ENCODE data around the gene SGO1.

The SGO1 gene

DNA sequence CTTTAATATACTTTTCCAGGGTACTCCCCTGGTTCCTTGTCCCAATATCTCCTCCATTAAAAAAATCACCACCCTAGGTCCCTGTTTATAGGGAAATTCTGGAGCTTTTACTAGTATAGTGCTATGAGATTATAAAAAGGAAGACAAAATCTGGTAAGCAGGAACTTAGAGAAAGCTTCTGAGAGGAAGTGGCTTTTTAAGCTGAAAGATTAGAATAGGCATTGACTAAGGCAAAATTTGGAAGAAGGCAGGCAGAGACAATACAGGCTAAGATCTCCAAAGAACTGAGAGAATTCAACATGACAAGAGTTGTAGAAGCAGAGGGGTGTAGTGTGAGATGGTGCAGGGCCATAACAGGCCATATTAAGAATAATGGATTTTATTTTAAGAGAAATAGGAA is 25.8 kb downstream of the SGO1 start:
- DNase-seq (ENCODE audit: low read depth in 2 of 3, low spot score in 1 of 3): no peak

GRCh38 chr3:20154928-20155327 is 31.1 kb downstream of the SGO1 start:
- no peak for DNase-seq (ENCODE audit: low read depth in 2 of 3, low spot score in 1 of 3)

GRCh38 chr3:20154078-20154477 is 31.9 kb downstream of the SGO1 start:
- no peak for DNase-seq (ENCODE audit: low read depth in 2 of 3, low spot score in 1 of 3)

- no peak for DNase-seq (ENCODE audit: low read depth in 2 of 3, low spot score in 1 of 3)
Measured at GRCh38 chr3:20148466-20148865, 37.5 kb downstream of the SGO1 start.

DNA sequence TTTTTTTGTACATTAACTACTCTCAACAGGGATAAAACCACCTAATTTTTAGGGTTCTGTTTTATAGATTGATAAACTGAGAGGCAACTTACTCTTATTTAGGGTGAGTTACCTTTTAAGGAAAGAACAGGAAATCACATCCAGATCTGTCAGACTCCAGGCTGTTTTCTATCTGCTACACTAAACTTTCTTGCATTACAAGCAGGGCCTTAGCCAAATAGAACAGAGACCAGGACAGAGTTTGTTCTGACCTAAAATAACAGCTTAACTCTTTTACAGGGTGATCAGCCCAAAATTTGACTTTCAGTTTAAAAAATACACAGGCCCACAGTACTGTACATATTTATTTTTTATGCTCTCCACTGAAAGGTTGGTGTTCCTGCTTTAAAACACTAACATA is 38.6 kb downstream of the SGO1 start:
- no peak for DNase-seq (ENCODE audit: low read depth in 2 of 3, low spot score in 1 of 3)

DNA sequence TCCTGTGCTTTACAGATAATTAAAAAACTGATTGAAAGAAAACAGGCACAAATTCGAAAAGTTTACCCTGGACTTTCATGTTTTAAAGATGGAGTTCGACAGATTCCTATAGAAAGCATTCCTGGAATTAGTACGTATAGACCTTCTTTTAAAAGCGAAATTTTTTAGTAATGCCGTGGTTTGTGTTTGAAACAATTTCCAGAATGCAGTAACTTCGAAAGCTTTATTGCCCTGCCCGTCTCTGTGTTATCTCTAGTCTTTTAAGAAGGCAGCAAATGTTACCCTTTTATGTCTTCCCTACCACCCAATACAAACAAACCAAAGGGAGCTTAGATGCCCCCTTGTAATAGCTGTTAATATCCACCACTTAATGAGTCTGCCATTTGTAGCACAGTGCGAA is 39.7 kb downstream of the SGO1 start:
- no peak for DNase-seq (ENCODE audit: low read depth in 2 of 3, low spot score in 1 of 3)

DNA sequence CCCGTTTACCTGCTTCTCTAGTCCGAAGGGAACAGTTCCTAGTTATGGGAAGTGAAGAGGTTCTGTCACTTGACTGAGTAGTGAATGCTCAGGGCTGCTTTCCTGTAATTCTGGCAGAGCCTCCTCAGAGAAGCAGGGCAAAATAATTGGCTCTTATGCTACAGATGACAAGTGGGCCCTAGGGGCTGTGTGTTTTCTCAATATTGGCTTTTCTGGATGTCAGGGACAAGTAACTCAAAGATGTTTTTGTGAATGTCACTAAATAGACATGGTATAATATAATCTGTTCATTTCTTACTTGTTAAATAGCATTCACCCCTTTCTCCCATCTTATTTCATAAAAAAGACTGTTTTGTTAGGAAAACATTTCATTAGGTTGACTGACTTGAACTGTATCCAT is 40.1 kb downstream of the SGO1 start:
- no peak for DNase-seq (ENCODE audit: low read depth in 2 of 3, low spot score in 1 of 3)

DNA sequence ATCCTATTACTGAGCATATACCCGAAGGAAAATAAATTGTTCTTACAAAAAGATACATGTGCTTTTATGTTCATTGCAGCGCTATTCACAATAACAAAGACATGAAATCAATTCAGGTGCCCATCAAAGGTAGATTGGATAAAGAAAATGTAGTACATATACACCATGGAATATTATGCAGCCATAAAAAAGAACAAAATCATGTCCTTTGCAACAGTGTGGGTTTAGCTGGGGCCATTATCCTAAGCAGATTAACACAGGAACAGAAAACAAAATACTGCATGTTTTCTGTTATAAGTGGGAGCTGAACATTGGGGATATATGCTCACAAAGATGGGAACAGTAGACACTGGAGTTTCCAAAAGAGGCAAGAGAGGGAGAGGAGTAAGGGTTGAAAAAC is 42.5 kb downstream of the SGO1 start:
- DNase-seq (ENCODE audit: low read depth in 2 of 3, low spot score in 1 of 3): no peak

DNA sequence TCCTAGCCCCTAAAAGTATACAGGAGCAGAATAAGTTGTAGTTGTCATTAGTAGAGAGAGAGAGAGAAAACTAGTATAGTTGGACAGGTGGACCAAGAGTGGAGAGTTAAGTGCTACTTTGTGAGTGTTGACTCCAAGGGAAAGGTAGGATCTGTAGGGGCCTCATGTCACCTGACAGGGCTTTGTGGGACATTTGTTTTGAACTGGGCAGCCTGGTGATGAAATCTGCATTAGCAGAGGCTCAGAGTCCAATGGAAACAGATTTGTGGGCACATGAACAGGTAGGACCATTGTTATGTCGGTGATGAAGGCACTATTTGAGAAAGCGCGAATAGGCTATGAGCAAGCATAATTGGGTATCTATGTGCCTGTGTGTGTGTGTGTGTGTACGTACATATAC is 43.5 kb downstream of the SGO1 start:
- no peak for DNase-seq (ENCODE audit: low read depth in 2 of 3, low spot score in 1 of 3)

DNA sequence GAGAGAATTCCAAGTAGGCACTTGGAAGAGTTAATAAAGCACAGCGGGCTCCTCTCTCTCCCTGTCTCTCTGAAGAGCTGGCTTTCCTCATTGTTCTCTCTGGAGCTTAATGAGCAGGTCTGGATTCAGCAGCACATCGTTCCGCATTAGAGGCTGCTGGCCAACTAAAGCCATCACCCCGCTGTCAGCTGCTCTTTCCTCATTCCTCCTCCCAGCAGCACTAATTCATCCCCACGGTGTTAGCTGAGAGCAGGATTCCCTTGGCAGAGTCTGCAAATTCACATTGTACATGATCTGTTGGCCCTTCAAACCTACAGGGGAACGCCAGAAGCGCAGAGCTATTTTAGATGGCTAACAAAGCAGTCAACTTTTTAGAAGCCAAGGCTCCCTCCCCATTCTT is 44.2 kb downstream of the SGO1 start:
- no peak for DNase-seq (ENCODE audit: low read depth in 2 of 3, low spot score in 1 of 3)

DNA sequence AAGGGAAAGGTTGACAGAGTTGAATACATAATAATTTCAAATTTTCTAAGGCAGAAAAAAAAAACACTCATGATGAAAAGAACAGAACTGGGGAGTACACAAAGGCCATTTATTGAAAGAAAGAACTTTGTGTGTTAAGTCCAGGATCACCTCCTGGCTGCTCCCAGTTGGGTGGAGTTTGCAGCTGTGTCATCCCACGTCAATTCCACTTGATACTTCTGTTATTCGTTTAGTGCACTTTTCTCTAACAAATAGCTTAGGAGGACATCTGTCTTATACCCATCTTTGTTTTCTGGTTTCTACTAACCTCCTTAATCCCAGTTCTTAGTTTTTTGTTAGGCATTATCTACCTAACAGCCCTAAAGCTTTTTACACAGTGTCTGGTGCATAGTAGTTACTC is 44.7 kb downstream of the SGO1 start:
- DNase-seq (ENCODE audit: low read depth in 2 of 3, low spot score in 1 of 3): no peak

GRCh38 chr3:20140881-20141280 is 45.1 kb downstream of the SGO1 start:
- DNase-seq (ENCODE audit: low read depth in 2 of 3, low spot score in 1 of 3): no peak

GRCh38 chr3:20137647-20138046 is 48.4 kb downstream of the SGO1 start:
- no peak for DNase-seq (ENCODE audit: low read depth in 2 of 3, low spot score in 1 of 3)

DNA sequence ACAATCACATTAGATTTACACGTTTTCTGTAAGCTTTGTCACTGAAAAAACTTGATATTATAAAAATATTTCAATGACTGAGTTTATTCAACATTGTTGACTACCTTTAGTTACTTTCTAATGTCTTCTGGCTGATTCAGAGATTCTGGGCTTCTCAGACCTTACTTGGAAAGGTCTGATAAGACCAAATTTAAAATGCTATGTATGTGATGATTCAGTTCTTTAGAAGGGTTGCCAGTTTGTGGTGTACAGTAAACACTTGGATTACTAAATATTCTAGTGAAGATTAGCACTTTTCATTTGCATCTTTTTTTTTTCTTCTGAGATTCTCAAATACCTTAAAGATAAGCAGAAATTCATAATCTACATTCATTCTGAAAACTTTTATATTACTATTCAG is 49.8 kb downstream of the SGO1 start:
- no peak for DNase-seq (ENCODE audit: low read depth in 2 of 3, low spot score in 1 of 3)

GRCh38 chr3:20130106-20130505 is 55.9 kb downstream of the SGO1 start:
- DNase-seq (ENCODE audit: low read depth in 2 of 3, low spot score in 1 of 3): no peak

DNA sequence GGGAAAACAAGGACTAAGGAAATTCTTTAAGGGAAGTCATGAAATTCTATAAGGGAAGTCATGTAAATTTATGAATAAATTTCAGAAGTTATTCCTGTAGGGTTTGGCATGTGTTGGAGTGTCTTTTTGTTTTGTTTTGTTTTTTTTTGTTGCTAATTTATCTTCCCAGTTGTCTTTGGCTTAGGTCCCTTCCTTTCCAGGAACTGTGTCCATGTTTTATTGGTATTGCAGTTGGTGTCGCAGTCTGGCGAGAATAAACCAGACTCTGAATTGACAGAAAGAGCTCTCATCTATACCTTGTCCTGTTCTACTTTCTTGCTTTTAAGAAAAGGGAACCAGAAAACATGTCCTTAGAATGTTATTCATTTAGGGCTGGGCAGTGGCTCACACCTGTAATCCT is 57.6 kb downstream of the SGO1 start:
- no peak for DNase-seq (ENCODE audit: low read depth in 2 of 3, low spot score in 1 of 3)

DNA sequence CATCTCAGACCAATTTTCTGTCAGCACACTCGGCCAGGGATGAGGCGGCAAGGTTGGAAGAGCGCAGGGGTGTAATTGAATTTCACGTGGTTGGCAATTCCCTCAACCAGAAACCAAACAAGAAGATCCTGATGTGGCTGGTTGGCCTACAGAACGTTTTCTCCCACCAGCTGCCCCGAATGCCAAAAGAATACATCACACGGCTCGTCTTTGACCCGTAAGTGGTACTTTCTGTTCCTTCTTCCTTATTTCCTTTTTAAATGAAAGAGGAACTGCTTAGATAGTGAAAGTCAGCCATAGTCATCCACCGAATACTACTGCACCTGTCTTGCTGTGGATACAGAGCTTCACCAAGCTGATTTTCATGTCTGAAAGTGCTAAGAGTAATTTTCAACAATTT is 60.1 kb downstream of the SGO1 start:
- no peak for DNase-seq (ENCODE audit: low read depth in 2 of 3, low spot score in 1 of 3)

GRCh38 chr3:20125289-20125688 is 60.7 kb downstream of the SGO1 start:
- no peak for DNase-seq (ENCODE audit: low read depth in 2 of 3, low spot score in 1 of 3)

DNA sequence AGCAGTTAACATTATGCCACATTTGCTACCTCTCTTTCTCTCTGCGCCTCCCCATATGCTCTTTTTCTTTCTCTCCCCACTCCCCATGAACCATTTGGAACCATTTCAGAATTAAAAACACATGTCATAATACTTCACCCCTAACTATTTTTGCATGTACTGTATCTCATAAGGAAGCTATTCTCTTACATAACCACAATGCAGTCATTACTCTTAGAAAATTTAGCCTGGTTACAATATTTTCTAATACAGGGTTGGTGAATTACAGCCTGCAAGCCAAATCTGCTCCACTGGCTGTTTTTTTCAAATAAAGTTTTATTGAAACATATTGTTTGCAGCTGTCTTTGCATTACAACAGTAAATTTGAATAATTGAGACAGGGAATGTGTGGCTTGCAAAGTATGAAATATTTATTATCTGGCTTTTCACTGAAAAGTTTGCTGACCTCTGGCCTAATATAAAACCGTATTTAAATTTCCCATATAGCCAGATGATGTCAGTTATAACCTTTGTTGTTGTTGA is 62.8 kb downstream of the SGO1 start:
- DNase-seq (ENCODE audit: low read depth in 2 of 3, low spot score in 1 of 3): no peak

DNA sequence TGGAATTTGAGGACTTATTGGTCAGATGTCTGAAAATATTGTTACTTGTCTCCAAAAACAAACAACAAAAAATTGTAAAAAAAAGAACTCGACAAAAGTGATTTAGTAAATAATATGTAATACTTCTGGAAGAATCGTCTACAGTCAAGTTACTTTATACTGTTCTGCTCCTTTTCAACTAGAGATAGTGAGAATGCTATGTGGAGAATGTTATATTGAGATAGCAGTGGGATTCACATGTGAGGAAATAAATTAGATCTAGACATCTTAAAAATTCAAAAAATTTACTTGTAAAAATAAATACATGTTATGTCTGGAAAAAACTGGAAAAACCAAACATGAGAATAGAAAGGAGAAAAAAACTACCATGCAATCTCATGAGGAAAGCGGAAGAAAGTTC is 64.9 kb downstream of the SGO1 start:
- DNase-seq (ENCODE audit: low read depth in 2 of 3, low spot score in 1 of 3): no peak
